Erythroblast (primary cell): ENCODE results near the gene PTH2R.

ENCODE experiments used
- GATA1 ChIP-seq: IDR thresholded peaks from 2 replicates; pipeline ENCODE4 v1.6.1; 2011; ENCODE audit warnings: low read depth, mild to moderate bottlenecking, control low read depth, low read length, moderate library complexity
- POLR2A ChIP-seq: IDR thresholded peaks from 2 replicates; pipeline ENCODE4 v1.6.1; 2011; ENCODE audit warnings: mild to moderate bottlenecking, low read length

DNA sequence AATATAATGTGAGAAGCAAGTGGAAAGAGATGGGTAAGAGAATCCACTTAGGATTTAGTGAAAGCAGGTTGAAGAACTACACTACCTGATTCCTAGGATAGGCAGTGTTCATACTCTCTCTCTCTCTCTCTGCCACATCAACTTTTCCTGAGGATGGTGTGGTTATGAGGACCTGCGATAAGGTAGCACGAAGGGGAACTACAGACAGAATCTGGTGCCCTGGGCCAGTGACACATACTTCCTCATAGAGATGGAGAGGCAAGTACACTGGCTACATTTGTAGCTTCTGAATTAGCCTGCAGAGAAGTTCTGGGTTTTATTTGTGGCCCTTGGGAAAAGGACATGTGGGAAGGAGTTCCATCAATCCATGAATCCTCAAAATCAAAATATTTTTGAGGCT lies 44.5 kb downstream of the PTH2R start:
- TF ChIP-seq POLR2A (no peak), GATA1 (no peak)
